Measurements from ENCODE around the gene GDPD4.

- no peak for TF ChIP-seq CTCF (conservative IDR thresholded peaks at IDR 0.05; ENCODE audit: low read depth, low read length)
- no peak for TF ChIP-seq EZH2 (IDR thresholded peaks at IDR 0.05; ENCODE audit: borderline replicate concordance, low read depth, low read length, poor library complexity, severe bottlenecking)
These were observed 122.4 kb downstream of the GDPD4 start for GRCh38 chr11:77179048-77179447.
